ENCODE measurements around the gene C19orf85. TPM values are rescaled to one million over a fixed set of nuclear protein-coding genes. Genes with fewer than 3 reads are reported as not detected.
"Not testable (repeated sequence)": the region's sequence is repeated elsewhere in the genome, so short reads cannot be mapped to it uniquely, and the experiment has no call there.

The C19orf85 gene
- total RNA-seq, 2 experiments from 2014 or later: not detected

GRCh38 chr19:55435020-55435419 lies 29.5 kb downstream of the C19orf85 start:
- CTCF ChIA-PET: interaction anchor here (0.7 kb wide), 1 partner anchor 266 kb away, joined by 3 read pairs; no protein-coding TSS in a partner anchor

DNA sequence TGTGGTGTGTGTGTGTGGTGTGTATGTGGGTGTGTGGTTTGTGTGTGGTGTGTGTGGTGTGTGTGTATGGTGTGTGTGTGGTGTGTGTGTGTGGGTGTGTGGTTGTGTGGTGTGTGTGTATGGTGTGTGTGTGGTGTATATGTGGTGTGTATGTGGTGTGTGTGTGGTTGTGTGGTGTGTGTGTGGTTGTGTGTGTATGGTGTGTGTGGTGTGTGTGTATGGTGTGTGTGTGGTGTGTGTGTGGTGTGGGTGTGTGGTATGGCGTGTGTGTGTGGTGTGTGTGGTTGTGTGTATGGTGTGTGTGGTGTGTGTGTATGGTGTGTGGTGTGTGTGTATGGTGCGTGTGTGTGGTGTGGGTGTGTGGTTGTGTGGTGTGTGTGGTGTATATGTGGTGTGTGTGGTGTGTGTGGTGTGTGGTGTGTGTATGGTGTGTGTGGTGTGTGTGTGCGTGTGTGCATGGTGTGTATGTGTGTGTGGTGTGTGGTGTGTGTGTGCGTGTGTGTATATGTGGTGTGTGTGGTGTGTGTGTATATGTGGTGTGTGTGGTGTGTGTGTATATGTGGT lies 30.1 kb downstream of the C19orf85 start:
- ChIA-PET CTCF (no interaction called here), POLR2A (no interaction called here)

More at GRCh38 chr19:55435020-55435419, 29.5 kb downstream of the C19orf85 start:
- POLR2A ChIA-PET: no interaction called here

GRCh38 chr19:55433292-55433691 lies 31.3 kb downstream of the C19orf85 start:
- ChIA-PET POLR2A (no interaction called here), CTCF (no interaction called here)

DNA sequence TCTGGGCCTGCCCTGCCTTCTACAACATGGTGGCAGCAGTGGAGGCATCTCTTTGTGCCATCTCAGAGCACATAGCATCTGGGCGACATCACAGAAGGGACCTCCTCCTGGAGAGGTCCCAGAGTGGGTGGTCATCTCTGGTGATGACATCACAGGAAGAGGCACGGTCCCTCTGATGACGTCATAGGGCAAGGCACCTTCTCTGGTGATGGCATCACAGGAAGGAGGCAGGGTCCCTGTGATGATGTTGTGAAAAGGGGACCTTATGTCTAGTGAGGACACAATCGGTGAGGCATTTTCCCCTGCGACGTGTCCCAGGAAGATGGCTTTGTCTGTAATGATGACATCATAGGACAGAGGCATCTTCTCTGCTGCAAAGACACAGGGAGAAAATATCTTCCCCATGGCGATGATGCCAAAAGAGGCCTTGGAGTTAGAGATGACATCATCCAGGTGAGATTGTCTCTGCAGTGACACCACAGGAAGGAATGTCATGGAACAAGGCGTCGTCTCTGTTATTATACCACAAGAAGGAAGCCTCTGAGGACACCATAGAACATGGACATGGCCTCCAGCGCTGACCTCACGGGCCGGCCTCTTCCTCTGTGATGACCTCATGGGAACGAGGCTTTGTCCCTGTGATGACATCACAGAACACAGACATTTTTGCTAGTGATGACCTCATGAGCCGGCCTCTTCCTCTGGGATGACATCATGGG lies 32.2 kb downstream of the C19orf85 start:
- CTCF ChIA-PET: no interaction called here

GRCh38 chr19:55431183-55431582 lies 33.4 kb downstream of the C19orf85 start:
- ChIA-PET CTCF (interaction anchor here (0.6 kb wide), 1 partner anchor 76 kb away, joined by 5 read pairs; no protein-coding TSS in a partner anchor), POLR2A (no interaction called here)

More for the DNA sequence above, 32.2 kb downstream of the C19orf85 start:
- POLR2A ChIA-PET: no interaction called here

- ChIA-PET POLR2A (no interaction called here), CTCF (no interaction called here)
These were observed 38.5 kb downstream of the C19orf85 start for GRCh38 chr19:55426042-55426441.

- ChIA-PET POLR2A (no interaction called here), CTCF (no interaction called here)
These were observed 40.0 kb downstream of the C19orf85 start for GRCh38 chr19:55424518-55424917.

DNA sequence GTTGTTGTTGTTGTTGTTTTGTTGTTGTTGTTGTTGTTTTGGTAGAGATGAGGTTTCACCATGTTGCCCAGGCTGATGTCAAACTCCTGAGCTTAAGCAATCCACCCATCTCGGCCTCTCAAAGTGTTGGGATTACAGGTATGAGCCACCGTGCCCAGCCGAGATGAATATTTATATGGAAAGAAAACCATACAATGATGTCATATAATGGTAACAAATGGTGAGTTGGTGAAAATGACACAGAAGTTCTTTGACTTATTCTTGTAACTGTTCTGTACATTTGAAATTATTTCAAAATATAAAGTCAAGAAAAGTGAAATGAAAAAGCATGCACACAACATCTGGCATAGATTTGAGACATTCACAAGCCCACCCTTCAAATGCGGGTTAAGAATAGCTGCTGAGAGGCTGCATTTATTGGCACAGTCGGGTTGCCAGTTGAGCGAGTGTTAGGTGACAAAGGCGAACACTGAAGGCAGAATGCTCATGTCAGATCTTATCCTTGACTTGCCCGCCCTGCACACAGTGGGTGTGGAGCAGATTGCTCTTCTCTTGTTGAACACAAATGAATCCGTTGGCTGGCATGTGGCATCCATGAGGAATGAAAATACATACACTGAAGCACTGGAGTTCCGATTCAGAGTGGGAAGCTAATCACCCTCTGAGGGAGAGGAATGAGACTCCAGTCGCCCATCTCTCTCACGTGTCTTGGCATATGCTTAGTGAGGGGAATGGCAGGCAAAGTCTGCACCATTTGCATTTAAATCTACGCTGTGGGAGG lies 41.1 kb downstream of the C19orf85 start:
- ChIA-PET POLR2A (interaction anchor here (0.7 kb wide), 1 partner anchor 16 kb away, joined by 6 read pairs; no protein-coding TSS in a partner anchor), CTCF (no interaction called here)

- CTCF ChIA-PET: interaction anchor here (0.6 to 3.8 kb wide), 2 partner anchors 119 to 160 kb away, joined by 3 to 16 read pairs; no protein-coding TSS in a partner anchor
These were observed 43.3 kb downstream of the C19orf85 start for GRCh38 chr19:55421281-55421680.

GRCh38 chr19:55419624-55420236 lies 44.8 kb downstream of the C19orf85 start:
- ChIA-PET CTCF (interaction anchor here (0.6 to 3.8 kb wide), 4 partner anchors 9 to 278 kb away, joined by 3 to 16 read pairs (median 4); no protein-coding TSS in a partner anchor), POLR2A (no interaction called here)

More at GRCh38 chr19:55421281-55421680, 43.3 kb downstream of the C19orf85 start:
- POLR2A ChIA-PET: not testable (repeated sequence)

GRCh38 chr19:55419103-55419502 lies 45.4 kb downstream of the C19orf85 start:
- ChIA-PET POLR2A (interaction anchor here (1.0 kb wide), 1 partner anchor 11 kb away, joined by 4 read pairs; no protein-coding TSS in a partner anchor), CTCF (interaction anchor here (0.6 to 3.8 kb wide), 6 partner anchors 10 to 278 kb away, joined by 3 to 16 read pairs (median 4); no protein-coding TSS in a partner anchor)

DNA sequence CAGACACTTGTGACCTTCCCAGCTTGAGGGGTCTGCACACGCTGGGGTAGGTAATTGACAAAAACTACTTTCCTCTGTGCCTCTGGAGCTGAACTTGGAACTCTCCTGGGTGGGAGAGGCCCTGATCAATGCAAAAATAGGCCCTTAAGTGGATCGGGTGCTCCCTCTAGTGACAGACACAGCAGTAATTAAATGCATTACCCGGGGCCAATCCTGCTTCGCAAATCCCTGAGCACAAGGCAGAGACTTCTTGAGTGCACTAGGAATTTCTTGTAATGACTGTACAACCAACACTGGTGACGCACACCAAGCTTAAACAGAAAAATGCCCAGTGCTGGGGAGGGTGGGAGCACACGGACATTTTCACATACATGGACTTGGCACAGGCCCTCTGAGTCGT lies 46.4 kb downstream of the C19orf85 start:
- ChIA-PET POLR2A (interaction anchor here (1.0 kb wide), 2 partner anchors 10 to 33 kb away, joined by 4 read pairs; no protein-coding TSS in a partner anchor), CTCF (interaction anchor here (0.7 to 3.8 kb wide), 11 partner anchors 13 to 277 kb away, joined by 3 to 16 read pairs (median 4); partner anchors contain the start of gene KMT5C)

Other genes with a start within 250 kb of the C19orf85 start
- 1 to 10 TPM; 6.5 to 7.6 TPM for gene TMEM86B, start 236.0 kb downstream of the C19orf85 start, total RNA-seq
- 100 to 1,000 TPM; 226 to 230 TPM for gene PPP6R1, start 205.7 kb downstream of the C19orf85 start, total RNA-seq
- gene HSPBP1, start 184.6 kb downstream of the C19orf85 start, total RNA-seq: 10 to 100 TPM; 74.4 to 79.6 TPM
- gene BRSK1, start 180.8 kb downstream of the C19orf85 start, total RNA-seq: 1 to 10 TPM; 4.8 to 5.7 TPM
- gene TMEM150B, start 139.4 kb downstream of the C19orf85 start, total RNA-seq: under 1 TPM in 1 of 2 experiments, not detected in 1; 0.31 TPM
- gene KMT5C, start 124.9 kb downstream of the C19orf85 start, total RNA-seq: 10 to 100 TPM; 17.4 to 18.1 TPM
- not detected for gene COX6B2, start 110.0 kb downstream of the C19orf85 start, total RNA-seq
- gene GARIN5B, start 101.5 kb downstream of the C19orf85 start, total RNA-seq: not detected
- under 1 TPM; 0.08 to 0.21 TPM for gene IL11, start 94.3 kb downstream of the C19orf85 start, total RNA-seq
- not detected for gene TMEM190, start 87.9 kb downstream of the C19orf85 start, total RNA-seq
- 10 to 100 TPM; 11.3 to 12.1 TPM for gene TMEM238, start 80.5 kb downstream of the C19orf85 start, total RNA-seq
- 1,000 to 10,000 TPM; 2,223 to 2,277 TPM for gene RPL28, start 78.8 kb downstream of the C19orf85 start, total RNA-seq
- 100 to 1,000 TPM; 296 to 311 TPM for gene UBE2S, start 57.0 kb downstream of the C19orf85 start, total RNA-seq
- gene SHISA7, start 21.5 kb downstream of the C19orf85 start, total RNA-seq: not detected
- 10 to 100 TPM; 34.4 to 36.6 TPM for gene ISOC2, start 3.1 kb downstream of the C19orf85 start, total RNA-seq
- gene ZNF628, start 11.9 kb upstream of the C19orf85 start, total RNA-seq: 1 to 10 TPM; 6.4 to 7.4 TPM
- gene NAT14, start 20.4 kb upstream of the C19orf85 start, total RNA-seq: 10 to 100 TPM; 32.7 to 33.1 TPM
- under 1 TPM; 0.63 to 0.99 TPM for gene SSC5D, start 23.7 kb upstream of the C19orf85 start, total RNA-seq
- gene SBK2, start 72.4 kb upstream of the C19orf85 start, total RNA-seq: not detected
- gene SBK3, start 80.8 kb upstream of the C19orf85 start, total RNA-seq: not detected
- gene ZNF579, start 116.1 kb upstream of the C19orf85 start, total RNA-seq: 1 to 10 TPM; 6.9 to 7.5 TPM
- gene FIZ1, start 134.8 kb upstream of the C19orf85 start, total RNA-seq: 10 to 100 TPM; 17.4 to 17.8 TPM
- 10 to 100 TPM; 11.9 to 13.2 TPM for gene ZNF524, start 135.5 kb upstream of the C19orf85 start, total RNA-seq
- 10 to 100 TPM; 11.8 to 12.0 TPM for gene ZNF865, start 140.9 kb upstream of the C19orf85 start, total RNA-seq
- gene ZNF784, start 159.8 kb upstream of the C19orf85 start, total RNA-seq: 1 to 10 TPM; 2.8 to 3.0 TPM
- 10 to 100 TPM; 31.3 to 32.0 TPM for gene ZNF580, start 176.3 kb upstream of the C19orf85 start, total RNA-seq
- gene ZNF581, start 178.9 kb upstream of the C19orf85 start, total RNA-seq: 10 to 100 TPM; 32.6 to 33.6 TPM
- gene CCDC106, start 183.5 kb upstream of the C19orf85 start, total RNA-seq: 1 to 10 TPM; 4.3 to 4.4 TPM
- 100 to 1,000 TPM; 351 to 381 TPM for gene U2AF2, start 190.3 kb upstream of the C19orf85 start, total RNA-seq
- gene EPN1, start 210.5 kb upstream of the C19orf85 start, total RNA-seq: 10 to 100 TPM; 40.1 to 41.8 TPM

Measured in activated CD8-positive, alpha-beta memory T cell treated with anti-CD3 and anti-CD28 coated beads for 36 hours (primary cell).